IMR-90 (cell line): ENCODE data around the gene HPGDS. TPM values are rescaled to one million over a fixed set of nuclear protein-coding genes. Genes with fewer than 3 reads are reported as not detected.

Experiments
- ATAC-seq: fragments of 200-7000 bp; cut with Tn5 transposase; 2 replicates; pipeline ENCODE4 v1.9.1; 2020; ENCODE audit warnings: low read depth, mild to moderate bottlenecking, moderate library complexity
- BruUV-seq: library from RNA; stranded (reverse); fragments of 400-500 nt; replicated peaks from 2 replicates; lab custom pipeline; 2021; lab: Mats Ljungman, UMichigan
- CTCF ChIA-PET: fragments of 300-600 bp; formaldehyde crosslinking; extraction: SDS; loops from one replicate; lab custom pipeline; 2021; ENCODE audit warnings: antibody characterized with exemption; lab: Yijun Ruan, JAX
- POLR2A ChIA-PET: fragments of 300-600 bp; sonication (Branson Sonifier 250); formaldehyde crosslinking; loops from one replicate; lab custom pipeline; 2022; ENCODE audit warnings: antibody characterized with exemption; ENCODE audit not compliant: unreplicated experiment; lab: Charles Lee
- DNase-seq: peaks from one replicate; pipeline ENCODE4 v3.0.0; 2013
- H2AFZ ChIP-seq: replicated peaks from 2 replicates; pipeline ENCODE3; 2013; ENCODE audit warnings: low read length, mild to moderate bottlenecking; ENCODE audit not compliant: poor library complexity
- H2AK5ac ChIP-seq: 2 replicates; pipeline ENCODE4 v1.6.1; 2013; ENCODE audit warnings: low read depth, low read length, inconsistent platforms
- H2AK9ac ChIP-seq: replicated peaks from 2 replicates; pipeline ENCODE3; 2013; ENCODE audit warnings: mild to moderate bottlenecking, low read depth, low read length, moderate library complexity; ENCODE audit not compliant: poor library complexity
- H2BK120ac ChIP-seq: 2 replicates; pipeline ENCODE4 v1.6.1; 2013; ENCODE audit warnings: low read depth, low read length, inconsistent platforms
- H2BK15ac ChIP-seq: 3 replicates; pipeline ENCODE4 v1.6.1; 2013; ENCODE audit warnings: low read depth, low read length, inconsistent platforms
- H2BK20ac ChIP-seq: 2 replicates; pipeline ENCODE4 v1.6.1; 2013; ENCODE audit warnings: low read depth, mild to moderate bottlenecking, inconsistent platforms, low read length, moderate library complexity
- H2BK5ac ChIP-seq: 2 replicates; pipeline ENCODE4 v1.6.1; 2013; ENCODE audit warnings: mild to moderate bottlenecking, low read depth, low read length, inconsistent platforms; ENCODE audit not compliant: poor library complexity, severe bottlenecking
- H3K14ac ChIP-seq: replicated peaks from 2 replicates; pipeline ENCODE4 v1.6.1; 2013; ENCODE audit warnings: low read depth, low read length, inconsistent platforms
- H3K18ac ChIP-seq: 2 replicates; pipeline ENCODE4 v1.6.1; 2013; ENCODE audit warnings: low read depth, low read length, control low read depth
- H3K23ac ChIP-seq: 2 replicates; pipeline ENCODE4 v1.6.1; 2013; ENCODE audit warnings: low read depth, low read length, inconsistent platforms
- H3K27ac ChIP-seq: 2 replicates; pipeline ENCODE4 v1.5.1; 2013; ENCODE audit warnings: mild to moderate bottlenecking, control low read depth, low read length; ENCODE audit not compliant: insufficient read depth
- H3K27me3 ChIP-seq: 2 replicates; pipeline ENCODE4 v1.6.1; 2013; ENCODE audit warnings: low read length; ENCODE audit not compliant: control insufficient read depth, insufficient read depth
- H3K36me3 ChIP-seq: 2 replicates; pipeline ENCODE4 v1.6.1; 2013; ENCODE audit warnings: low read length, mixed read lengths; ENCODE audit not compliant: control insufficient read depth, insufficient read depth
- H3K4ac ChIP-seq: 2 replicates; pipeline ENCODE4 v1.6.1; 2013; ENCODE audit warnings: low read depth, low read length, inconsistent platforms
- H3K4me1 ChIP-seq: 2 replicates; pipeline ENCODE4 v1.6.1; 2013; ENCODE audit warnings: low read length, mixed read lengths; ENCODE audit not compliant: control insufficient read depth, insufficient read depth
- H3K4me2 ChIP-seq: 2 replicates; pipeline ENCODE4 v1.6.1; 2013; ENCODE audit warnings: low read depth, mild to moderate bottlenecking, control low read depth, low read length, moderate library complexity
- H3K4me3 ChIP-seq: 2 replicates; pipeline ENCODE4 v1.5.1; 2013; ENCODE audit warnings: low read depth, mild to moderate bottlenecking, control low read depth, low read length, moderate library complexity; ENCODE audit not compliant: insufficient read depth
- H3K56ac ChIP-seq: 2 replicates; pipeline ENCODE4 v1.6.1; 2013; ENCODE audit warnings: low read length, inconsistent platforms; ENCODE audit not compliant: insufficient read depth; ENCODE audit errors: extremely low read depth
- H3K79me1 ChIP-seq, 2 experiments: 2 replicates each; pipeline ENCODE4 v1.6.1; 2013; ENCODE audit warnings: low read length in 2 of 2, inconsistent platforms in 1 of 2, low read depth in 1 of 2
- H3K9ac ChIP-seq: 2 replicates; pipeline ENCODE4 v1.6.1; 2013; ENCODE audit warnings: low read depth, low read length, control low read depth
- H3K9me1 ChIP-seq: 2 replicates; pipeline ENCODE4 v1.6.1; 2013; ENCODE audit warnings: low read length, inconsistent platforms; ENCODE audit not compliant: insufficient read depth
- H3K9me3 ChIP-seq: 2 replicates; pipeline ENCODE4 v1.6.1; 2013; ENCODE audit warnings: low read length; ENCODE audit not compliant: control insufficient read depth, insufficient read depth
- H4K20me1 ChIP-seq: 2 replicates; pipeline ENCODE4 v1.6.1; 2013; ENCODE audit warnings: low read length, inconsistent platforms; ENCODE audit not compliant: insufficient read depth
- H4K5ac ChIP-seq: 2 replicates; pipeline ENCODE4 v1.6.1; 2013; ENCODE audit warnings: mild to moderate bottlenecking, low read depth, low read length, control low read depth
- H4K8ac ChIP-seq, 2 experiments: 2 replicates each; pipeline ENCODE4 v1.6.1; 2013; ENCODE audit warnings: low read depth in 2 of 2, low read length in 2 of 2, control low read depth in 1 of 2, inconsistent platforms in 1 of 2
- H4K91ac ChIP-seq: 2 replicates; pipeline ENCODE4 v1.6.1; 2013; ENCODE audit warnings: low read depth, low read length, inconsistent platforms; ENCODE audit not compliant: insufficient read depth
- BHLHE40 ChIP-seq: fragments of 150-350 bp; IDR thresholded peaks from 2 replicates; pipeline ENCODE4 v1.6.1; 2016; ENCODE audit warnings: mild to moderate bottlenecking, low read depth, low read length
- CEBPB ChIP-seq: IDR thresholded peaks from 2 replicates; pipeline ENCODE4 v1.6.1; 2012; ENCODE audit warnings: low read depth, low read length, improper control_type of control experiment
- CHD1 ChIP-seq: IDR thresholded peaks from 2 replicates; pipeline ENCODE4 v1.6.1; 2012; ENCODE audit warnings: low read depth, low read length, improper control_type of control experiment
- FOS ChIP-seq: fragments of 150-350 bp; IDR thresholded peaks from 2 replicates; pipeline ENCODE4 v1.6.1; 2016; ENCODE audit warnings: low read depth, low read length
- MAFK ChIP-seq: IDR thresholded peaks from 2 replicates; pipeline ENCODE4 v1.6.1; 2012; ENCODE audit warnings: low read depth, low read length, improper control_type of control experiment
- MXI1 ChIP-seq: IDR thresholded peaks from 2 replicates; pipeline ENCODE4 v1.6.1; 2012; ENCODE audit warnings: low read depth, mild to moderate bottlenecking, low read length, moderate library complexity, borderline replicate concordance
- NFE2L2 ChIP-seq: fragments of 150-350 bp; IDR thresholded peaks from 2 replicates; pipeline ENCODE4 v1.6.1; 2016; ENCODE audit warnings: low read depth, mild to moderate bottlenecking, low read length
- RAD21 ChIP-seq: IDR thresholded peaks from 2 replicates; pipeline ENCODE4 v1.6.1; 2012; ENCODE audit warnings: low read length, improper control_type of control experiment
- RCOR1 ChIP-seq: IDR thresholded peaks from 2 replicates; pipeline ENCODE4 v1.6.1; 2012; ENCODE audit warnings: mild to moderate bottlenecking, low read length, improper control_type of control experiment; ENCODE audit not compliant: insufficient replicate concordance
- RFX5 ChIP-seq: IDR thresholded peaks from 2 replicates; pipeline ENCODE4 v1.8.0; 2012; ENCODE audit warnings: low read depth, mild to moderate bottlenecking, low read length, moderate library complexity
- SMC3 ChIP-seq: fragments of 150-350 bp; IDR thresholded peaks from 2 replicates; pipeline ENCODE4 v1.6.1; 2016; ENCODE audit warnings: low read depth, mild to moderate bottlenecking, antibody characterized with exemption, low read length, moderate library complexity
- WGBS, 2 experiments: methylation state at CpG; one replicate each; pipeline versions ENCODE4 v1.1.5 to v1.1.7; 2013; ENCODE audit warnings: missing lambda C conversion rate in 2 of 2; ENCODE audit not compliant: insufficient read length in 1 of 2; ENCODE audit errors: extremely low coverage in 2 of 2; 5-methylcytosine and 5-hydroxymethylcytosine counted together
- dilution Hi-C: fragments of 300-500 bp; cut with HindIII; formaldehyde crosslinking; loops from one replicate; pipeline ENCODE4 v1.14.3; 2018; ENCODE audit warnings: low sequenced_read_pairs; ENCODE audit not compliant: unreplicated experiment
- in situ Hi-C: fragments of 300-500 bp; cut with MboI; formaldehyde crosslinking; loops from 3 replicates; pipeline ENCODE4 v1.14.3; 2019; ENCODE audit warnings: low sequenced_read_pairs, inconsistent platforms, mixed read lengths
- intact Hi-C: fragments of 100-400 bp; cut with micrococcal nuclease; formaldehyde crosslinking; loops from 2 replicates; pipeline ENCODE4 v1.10.0; 2022
- polyA plus RNA-seq, 3 experiments: library from polyadenylated mRNA; depleted of rRNA; stranded (reverse); fragments of >200 nt; gene quantifications; 2 replicates each; pipeline ENCODE4 v1.2.3, GENCODE V29; 2012; ENCODE audit warnings: low replicate concordance in 1 of 3
- total RNA-seq: library from RNA; depleted of rRNA; stranded (reverse); fragments of >200 nt; gene quantifications from 2 replicates; pipeline ENCODE4 v1.2.3, GENCODE V29; 2012

Gene HPGDS
- total and polyA plus RNA-seq, 2 of the 4 experiments (the other 2 are of a cell fraction): not detected

GRCh38 chr4:94306713-94307112 lies 35.9 kb downstream of the HPGDS start:
- no peak overlapping the region for H2AFZ ChIP-seq
- no peaks in the 10 kb centered on the region for H4K20me1 ChIP-seq
- no peak overlapping the region for H3K18ac ChIP-seq
- H4K91ac ChIP-seq: no peak overlapping the region
- no peaks in the 10 kb centered on the region for H3K9me1 ChIP-seq
- no peak overlapping the region for H4K5ac ChIP-seq
- H2AK5ac ChIP-seq: no peak overlapping the region
- no peak overlapping the region for H3K56ac ChIP-seq
- no peak for ATAC-seq
- H2BK20ac ChIP-seq: no peak overlapping the region
- H3K27ac ChIP-seq: no peak overlapping the region
- no peak overlapping the region for H3K4ac ChIP-seq
- no peaks in the 10 kb centered on the region for H3K36me3 ChIP-seq
- no peak overlapping the region for H4K8ac ChIP-seq
- no peak overlapping the region for H3K9ac ChIP-seq
- H2BK120ac ChIP-seq: no peak overlapping the region
- dilution Hi-C loops: no loop called here
- WGBS, 2 experiments: no CpG with 5 or more reads among the region's 3 CpGs
- in situ Hi-C loops: loop anchor here (10.0 kb wide), 1 partner anchor 288 kb away; no protein-coding TSS in a partner anchor
- H2BK5ac ChIP-seq: no peak overlapping the region
- no peaks in the 10 kb centered on the region for H3K79me1 ChIP-seq
- H3K4me3 ChIP-seq: no peak overlapping the region
- H3K4me2 ChIP-seq: no peak overlapping the region
- no peak overlapping the region for H3K14ac ChIP-seq
- H3K4me1 ChIP-seq: no peaks in the 10 kb centered on the region
- no peak overlapping the region for H3K23ac ChIP-seq
- ChIA-PET CTCF (interaction anchor here (0.7 kb wide), 1 partner anchor 450 kb away, joined by 3 read pairs; no protein-coding TSS in a partner anchor), POLR2A (no interaction called here)
- no peak overlapping the region for H2BK15ac ChIP-seq
- no peak for TF ChIP-seq MXI1
- no peak for TF ChIP-seq RFX5
- no peak for TF ChIP-seq RCOR1
- no peak for TF ChIP-seq CHD1
- TF ChIP-seq SMC3: no peak
- no peak for TF ChIP-seq BHLHE40
- TF ChIP-seq MAFK: no peak
- TF ChIP-seq RAD21: no peak
- no peak for TF ChIP-seq NFE2L2
- no peak for TF ChIP-seq CEBPB
- no peak for TF ChIP-seq FOS
- no peak for DNase-seq
- no peaks in the 10 kb centered on the region; the same call in 1 of the 2 replicates for H3K27me3 ChIP-seq
- no TSS peak for BruUV-seq
- H3K9me3 ChIP-seq: no peaks in the 10 kb centered on the region
- intact Hi-C loops: loop anchor here (10.0 kb wide), 1 partner anchor 788 kb away; no protein-coding TSS in a partner anchor
- no peak overlapping the region for H2AK9ac ChIP-seq
